Measurements from ENCODE around the gene USP49.

The USP49 gene

DNA sequence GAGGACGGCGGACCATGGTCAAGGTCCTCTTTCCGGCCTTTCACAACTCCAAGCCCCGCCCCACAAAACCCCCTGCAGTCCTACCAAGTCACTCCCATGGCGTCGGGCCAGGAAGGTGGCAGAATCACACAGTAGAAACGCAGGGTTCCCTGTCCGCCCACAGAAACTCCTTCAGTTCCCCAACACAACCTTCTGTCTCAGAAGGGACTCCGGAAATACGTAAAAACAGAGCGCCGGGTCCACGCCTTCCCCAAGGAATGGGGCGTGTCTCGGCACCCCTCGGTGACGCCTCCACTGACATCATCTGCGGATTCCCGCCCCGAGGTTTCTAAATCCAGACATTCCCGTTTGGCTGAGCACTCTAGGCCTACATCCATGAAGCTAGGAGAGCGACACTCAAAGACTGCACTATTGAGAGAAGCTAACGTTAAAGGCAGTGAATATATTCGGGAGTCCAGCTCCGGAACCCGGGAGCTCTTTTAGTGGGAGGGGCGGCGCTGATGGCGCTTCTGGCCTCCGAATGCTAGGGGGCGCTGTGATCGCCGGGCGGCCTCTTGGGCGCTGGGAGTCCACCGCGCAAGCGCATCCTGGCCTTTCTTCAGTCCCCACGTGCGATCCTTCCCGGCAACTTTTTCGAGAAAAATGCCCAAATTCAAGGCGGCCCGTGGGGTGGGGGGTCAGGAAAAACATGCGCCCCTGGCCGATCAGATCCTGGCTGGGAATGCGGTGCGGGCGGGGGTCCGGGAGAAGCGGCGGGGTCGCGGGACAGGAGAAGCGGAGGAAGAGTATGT, 25.9 kb upstream of the USP49 start, which contains the start of the genes BYSL and MED20 (continued):
- TF ChIP-seq, protein P1, sequence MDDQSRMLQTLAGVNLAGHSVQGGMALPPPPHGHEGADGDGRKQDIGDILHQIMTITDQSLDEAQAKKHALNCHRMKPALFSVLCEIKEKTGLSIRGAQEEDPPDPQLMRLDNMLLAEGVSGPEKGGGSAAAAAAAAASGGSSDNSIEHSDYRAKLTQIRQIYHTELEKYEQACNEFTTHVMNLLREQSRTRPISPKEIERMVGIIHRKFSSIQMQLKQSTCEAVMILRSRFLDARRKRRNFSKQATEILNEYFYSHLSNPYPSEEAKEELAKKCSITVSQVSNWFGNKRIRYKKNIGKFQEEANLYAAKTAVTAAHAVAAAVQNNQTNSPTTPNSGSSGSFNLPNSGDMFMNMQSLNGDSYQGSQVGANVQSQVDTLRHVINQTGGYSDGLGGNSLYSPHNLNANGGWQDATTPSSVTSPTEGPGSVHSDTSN (CRISPR knock-in tag; IDR thresholded peaks at IDR 0.05), result peak; percentile 30; the same call in 1 of the 2 replicates
- TF ChIP-seq ZNF473 (tag by site-specific recombination; IDR thresholded peaks at IDR 0.05), result no peak
- no peak for TF ChIP-seq ZNF221 (tag by site-specific recombination; IDR thresholded peaks at IDR 0.05; ENCODE audit: borderline replicate concordance)
- peak; percentile 54; the same call in 1 of the 2 replicates for TF ChIP-seq WT1 (tag by site-specific recombination; IDR thresholded peaks at IDR 0.05)
- no peak for TF ChIP-seq ZNF174 (tag by site-specific recombination; IDR thresholded peaks at IDR 0.05)
- TF ChIP-seq ZEB2 (tag by site-specific recombination; IDR thresholded peaks at IDR 0.05), result peak; percentile 66; the same call in 1 of the 2 replicates
- TF ChIP-seq ZBTB48 (tag by site-specific recombination; IDR thresholded peaks at IDR 0.05), result peak; percentile 76; the same call in 1 of the 2 replicates
- no peak for TF ChIP-seq ZNF521 (tag by site-specific recombination; IDR thresholded peaks at IDR 0.05)
- TF ChIP-seq, protein P2, sequence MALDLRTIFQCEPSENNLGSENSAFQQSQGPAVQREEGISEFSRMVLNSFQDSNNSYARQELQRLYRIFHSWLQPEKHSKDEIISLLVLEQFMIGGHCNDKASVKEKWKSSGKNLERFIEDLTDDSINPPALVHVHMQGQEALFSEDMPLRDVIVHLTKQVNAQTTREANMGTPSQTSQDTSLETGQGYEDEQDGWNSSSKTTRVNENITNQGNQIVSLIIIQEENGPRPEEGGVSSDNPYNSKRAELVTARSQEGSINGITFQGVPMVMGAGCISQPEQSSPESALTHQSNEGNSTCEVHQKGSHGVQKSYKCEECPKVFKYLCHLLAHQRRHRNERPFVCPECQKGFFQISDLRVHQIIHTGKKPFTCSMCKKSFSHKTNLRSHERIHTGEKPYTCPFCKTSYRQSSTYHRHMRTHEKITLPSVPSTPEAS (tag by site-specific recombination; IDR thresholded peaks at IDR 0.05), result no peak
- TF ChIP-seq, protein P3, sequence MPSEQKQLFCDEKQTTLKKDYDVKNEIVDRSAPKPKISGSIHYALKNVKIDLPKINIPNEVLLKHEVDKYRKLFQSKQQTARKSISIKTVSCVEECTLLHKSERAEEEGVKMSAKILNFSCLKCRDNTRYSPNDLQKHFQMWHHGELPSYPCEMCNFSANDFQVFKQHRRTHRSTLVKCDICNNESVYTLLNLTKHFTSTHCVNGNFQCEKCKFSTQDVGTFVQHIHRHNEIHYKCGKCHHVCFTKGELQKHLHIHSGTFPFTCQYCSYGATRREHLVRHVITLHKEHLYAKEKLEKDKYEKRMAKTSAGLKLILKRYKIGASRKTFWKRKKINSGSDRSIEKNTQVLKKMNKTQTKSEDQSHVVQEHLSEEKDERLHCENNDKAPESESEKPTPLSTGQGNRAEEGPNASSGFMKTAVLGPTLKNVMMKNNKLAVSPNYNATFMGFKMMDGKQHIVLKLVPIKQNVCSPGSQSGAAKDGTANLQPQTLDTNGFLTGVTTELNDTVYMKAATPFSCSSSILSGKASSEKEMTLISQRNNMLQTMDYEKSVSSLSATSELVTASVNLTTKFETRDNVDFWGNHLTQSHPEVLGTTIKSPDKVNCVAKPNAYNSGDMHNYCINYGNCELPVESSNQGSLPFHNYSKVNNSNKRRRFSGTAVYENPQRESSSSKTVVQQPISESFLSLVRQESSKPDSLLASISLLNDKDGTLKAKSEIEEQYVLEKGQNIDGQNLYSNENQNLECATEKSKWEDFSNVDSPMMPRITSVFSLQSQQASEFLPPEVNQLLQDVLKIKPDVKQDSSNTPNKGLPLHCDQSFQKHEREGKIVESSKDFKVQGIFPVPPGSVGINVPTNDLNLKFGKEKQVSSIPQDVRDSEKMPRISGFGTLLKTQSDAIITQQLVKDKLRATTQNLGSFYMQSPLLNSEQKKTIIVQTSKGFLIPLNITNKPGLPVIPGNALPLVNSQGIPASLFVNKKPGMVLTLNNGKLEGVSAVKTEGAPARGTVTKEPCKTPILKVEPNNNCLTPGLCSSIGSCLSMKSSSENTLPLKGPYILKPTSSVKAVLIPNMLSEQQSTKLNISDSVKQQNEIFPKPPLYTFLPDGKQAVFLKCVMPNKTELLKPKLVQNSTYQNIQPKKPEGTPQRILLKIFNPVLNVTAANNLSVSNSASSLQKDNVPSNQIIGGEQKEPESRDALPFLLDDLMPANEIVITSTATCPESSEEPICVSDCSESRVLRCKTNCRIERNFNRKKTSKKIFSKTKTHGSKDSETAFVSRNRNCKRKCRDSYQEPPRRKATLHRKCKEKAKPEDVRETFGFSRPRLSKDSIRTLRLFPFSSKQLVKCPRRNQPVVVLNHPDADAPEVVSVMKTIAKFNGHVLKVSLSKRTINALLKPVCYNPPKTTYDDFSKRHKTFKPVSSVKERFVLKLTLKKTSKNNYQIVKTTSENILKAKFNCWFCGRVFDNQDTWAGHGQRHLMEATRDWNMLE (tag by site-specific recombination; conservative IDR thresholded peaks at IDR 0.05; ENCODE audit: low read depth), result peak; percentile 67
- no peak for TF ChIP-seq ZNF555 (tag by site-specific recombination; conservative IDR thresholded peaks at IDR 0.05)
- TF ChIP-seq, protein P4, sequence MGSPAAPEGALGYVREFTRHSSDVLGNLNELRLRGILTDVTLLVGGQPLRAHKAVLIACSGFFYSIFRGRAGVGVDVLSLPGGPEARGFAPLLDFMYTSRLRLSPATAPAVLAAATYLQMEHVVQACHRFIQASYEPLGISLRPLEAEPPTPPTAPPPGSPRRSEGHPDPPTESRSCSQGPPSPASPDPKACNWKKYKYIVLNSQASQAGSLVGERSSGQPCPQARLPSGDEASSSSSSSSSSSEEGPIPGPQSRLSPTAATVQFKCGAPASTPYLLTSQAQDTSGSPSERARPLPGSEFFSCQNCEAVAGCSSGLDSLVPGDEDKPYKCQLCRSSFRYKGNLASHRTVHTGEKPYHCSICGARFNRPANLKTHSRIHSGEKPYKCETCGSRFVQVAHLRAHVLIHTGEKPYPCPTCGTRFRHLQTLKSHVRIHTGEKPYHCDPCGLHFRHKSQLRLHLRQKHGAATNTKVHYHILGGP (tag by site-specific recombination; IDR thresholded peaks at IDR 0.05), result no peak
- TF ChIP-seq ZNF426 (tag by site-specific recombination; IDR thresholded peaks at IDR 0.05), result no peak
- TF ChIP-seq GLIS2 (tag by site-specific recombination; IDR thresholded peaks at IDR 0.05), result peak; percentile 64
- TF ChIP-seq ZFP41 (tag by site-specific recombination; IDR thresholded peaks at IDR 0.05; ENCODE audit: borderline replicate concordance), result no peak
- peak; percentile 96 for TF ChIP-seq KLF10 (tag by site-specific recombination; IDR thresholded peaks at IDR 0.05)
- TF ChIP-seq ZNF274 (IDR thresholded peaks at IDR 0.05; ENCODE audit: low read length), result no peak
- no peak for TF ChIP-seq ZNF274 (tag by site-specific recombination; IDR thresholded peaks at IDR 0.05; ENCODE audit: borderline replicate concordance)
- peak; percentile 99 for TF ChIP-seq KLF9 (tag by site-specific recombination; IDR thresholded peaks at IDR 0.05; ENCODE audit: low read depth)
- TF ChIP-seq ZNF585B (tag by site-specific recombination; IDR thresholded peaks at IDR 0.05), result no peak
- TF ChIP-seq ZNF19 (tag by site-specific recombination; IDR thresholded peaks at IDR 0.05; ENCODE audit: low read depth), result no peak
- peak; percentile 92 for TF ChIP-seq KLF1 (tag by site-specific recombination; IDR thresholded peaks at IDR 0.05)
- no peak for TF ChIP-seq ZNF223 (tag by site-specific recombination; IDR thresholded peaks at IDR 0.05)
- no peak for TF ChIP-seq SETDB1 (IDR thresholded peaks at IDR 0.05; ENCODE audit: insufficient read length, low read length)
- no peak for TF ChIP-seq GLI2 (tag by site-specific recombination; IDR thresholded peaks at IDR 0.05; ENCODE audit: borderline replicate concordance, low read depth)
- TF ChIP-seq ZNF529 (tag by site-specific recombination; IDR thresholded peaks at IDR 0.05; ENCODE audit: insufficient replicate concordance), result no peak
- TF ChIP-seq, protein P5, sequence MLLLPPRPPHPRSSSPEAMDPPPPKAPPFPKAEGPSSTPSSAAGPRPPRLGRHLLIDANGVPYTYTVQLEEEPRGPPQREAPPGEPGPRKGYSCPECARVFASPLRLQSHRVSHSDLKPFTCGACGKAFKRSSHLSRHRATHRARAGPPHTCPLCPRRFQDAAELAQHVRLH (tag by site-specific recombination; IDR thresholded peaks at IDR 0.05), result no peak; the same call in 1 of the 2 replicates
- peak; percentile 90 for TF ChIP-seq KLF7 (tag by site-specific recombination; IDR thresholded peaks at IDR 0.05; ENCODE audit: borderline replicate concordance)
- no peak for TF ChIP-seq ZNF175 (tag by site-specific recombination; IDR thresholded peaks at IDR 0.05)
- TF ChIP-seq, protein P6, sequence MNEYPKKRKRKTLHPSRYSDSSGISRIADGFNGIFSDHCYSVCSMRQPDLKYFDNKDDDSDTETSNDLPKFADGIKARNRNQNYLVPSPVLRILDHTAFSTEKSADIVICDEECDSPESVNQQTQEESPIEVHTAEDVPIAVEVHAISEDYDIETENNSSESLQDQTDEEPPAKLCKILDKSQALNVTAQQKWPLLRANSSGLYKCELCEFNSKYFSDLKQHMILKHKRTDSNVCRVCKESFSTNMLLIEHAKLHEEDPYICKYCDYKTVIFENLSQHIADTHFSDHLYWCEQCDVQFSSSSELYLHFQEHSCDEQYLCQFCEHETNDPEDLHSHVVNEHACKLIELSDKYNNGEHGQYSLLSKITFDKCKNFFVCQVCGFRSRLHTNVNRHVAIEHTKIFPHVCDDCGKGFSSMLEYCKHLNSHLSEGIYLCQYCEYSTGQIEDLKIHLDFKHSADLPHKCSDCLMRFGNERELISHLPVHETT (tag by site-specific recombination; IDR thresholded peaks at IDR 0.05), result peak; percentile 80; the same call in 1 of the 2 replicates

All from HEK293 (cell line).